ENCODE measurements around the gene HECTD2.

Gene HECTD2

DNA sequence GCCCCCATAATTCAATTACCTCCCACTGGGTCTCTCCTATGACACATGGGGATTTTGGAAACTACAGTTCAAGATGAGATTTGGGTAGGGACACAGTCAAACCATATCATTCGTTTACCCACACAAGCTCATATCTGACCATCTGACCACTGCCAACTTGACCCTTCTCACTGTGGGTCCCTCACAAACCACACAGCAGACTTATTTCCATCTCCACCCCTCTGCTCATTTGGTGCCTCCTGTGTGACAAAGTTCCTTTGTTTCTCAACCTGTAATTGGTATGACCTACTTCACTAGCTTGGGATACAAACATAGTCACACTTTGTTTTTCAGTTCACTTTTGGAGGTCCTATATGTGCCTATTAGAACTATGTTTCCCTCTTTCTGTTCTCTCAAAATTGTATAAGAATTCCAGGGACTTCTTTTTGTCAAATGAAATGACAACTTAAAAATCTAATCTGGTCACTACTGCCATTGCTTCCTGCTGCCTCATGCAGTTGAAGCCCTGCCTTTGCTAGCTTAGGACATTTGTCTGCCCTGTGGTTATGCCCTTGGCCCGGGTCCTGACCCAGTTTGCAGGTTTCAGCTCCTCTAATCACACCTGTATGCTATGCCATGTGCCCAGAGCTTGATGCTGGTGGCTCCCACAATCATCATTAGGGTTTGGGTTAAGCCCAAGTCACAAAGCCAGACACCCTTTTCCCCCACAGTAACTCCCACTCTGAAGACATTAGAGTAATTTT, 152.9 kb downstream of the HECTD2 start:
- H3F3A ChIP-seq (ENCODE audit: low read depth): no peaks in the 10 kb centered on the region
- H3K4me1 ChIP-seq (ENCODE audit: insufficient read depth, low read length, poor library complexity, severe bottlenecking): peaks cover 3% of the 10 kb centered on the region
- H3K36me3 ChIP-seq (ENCODE audit: insufficient read depth, low read length): no peaks in the 10 kb centered on the region
- H3K79me2 ChIP-seq (ENCODE audit: insufficient read depth, low read length): no peaks in the 10 kb centered on the region
- no peak overlapping the region for H3K4me2 ChIP-seq (ENCODE audit: low read depth, low read length, poor library complexity, severe bottlenecking)
- H4K20me1 ChIP-seq (ENCODE audit: insufficient read depth, low read length, poor library complexity, severe bottlenecking): no peaks in the 10 kb centered on the region
- H3K4me3 ChIP-seq (ENCODE audit: low read length, poor library complexity, severe bottlenecking): no peak overlapping the region
- no peaks in the 10 kb centered on the region for H3K27me3 ChIP-seq (ENCODE audit: insufficient read depth, low read length, poor library complexity, severe bottlenecking)
- H2AFZ ChIP-seq (ENCODE audit: low read length): no peak overlapping the region
- no peak overlapping the region for H3K9ac ChIP-seq (ENCODE audit: low read depth, low read length, poor library complexity, severe bottlenecking)
- no peaks in the 10 kb centered on the region for H3K9me3 ChIP-seq (ENCODE audit: insufficient read depth, low read depth, low read length)
- TF ChIP-seq EZH2phosphoT487 (IDR thresholded peaks at IDR 0.05; ENCODE audit: borderline replicate concordance) (no peak), CTCF (conservative IDR thresholded peaks at IDR 0.05; ENCODE audit: low read length) (no peak)
- H3K9me2 ChIP-seq (replicated peaks; ENCODE audit: low read depth, low read length): no peaks in the 10 kb centered on the region

- Histone ChIP-seq H2AFZ (ENCODE audit: low read length) (no peak overlapping the region), H3K9me2 (replicated peaks; ENCODE audit: low read depth, low read length) (no peaks in the 10 kb centered on the region), H3K79me2 (ENCODE audit: insufficient read depth, low read length) (no peaks in the 10 kb centered on the region), H3K4me3 (ENCODE audit: low read length, poor library complexity, severe bottlenecking) (no peak overlapping the region), H4K20me1 (ENCODE audit: insufficient read depth, low read length, poor library complexity, severe bottlenecking) (no peaks in the 10 kb centered on the region), H3K4me1 (ENCODE audit: insufficient read depth, low read length, poor library complexity, severe bottlenecking) (peaks cover 3% of the 10 kb centered on the region), H3K36me3 (ENCODE audit: insufficient read depth, low read length) (no peaks in the 10 kb centered on the region), H3K9me3 (ENCODE audit: insufficient read depth, low read depth, low read length) (no peaks in the 10 kb centered on the region), H3F3A (ENCODE audit: low read depth) (no peaks in the 10 kb centered on the region), H3K27me3 (ENCODE audit: insufficient read depth, low read length, poor library complexity, severe bottlenecking) (no peaks in the 10 kb centered on the region), H3K9ac (ENCODE audit: low read depth, low read length, poor library complexity, severe bottlenecking) (no peak overlapping the region), H3K4me2 (ENCODE audit: low read depth, low read length, poor library complexity, severe bottlenecking) (no peak overlapping the region)
- TF ChIP-seq EZH2phosphoT487 (IDR thresholded peaks at IDR 0.05; ENCODE audit: borderline replicate concordance) (no peak), CTCF (conservative IDR thresholded peaks at IDR 0.05; ENCODE audit: low read length) (no peak)
These were observed 153.9 kb downstream of the HECTD2 start for GRCh38 chr10:91564026-91564425.
